K562 (cell line): ENCODE data around the gene CALML6. TPM values are rescaled to one million over a fixed set of nuclear protein-coding genes. Genes with fewer than 3 reads are reported as not detected.

Source experiments
- CBFA2T2 ChIP-seq: fragments of 450-650 bp; conservative IDR thresholded peaks from 2 replicates; pipeline ENCODE4 v1.6.1; 2017; ENCODE audit warnings: mild to moderate bottlenecking
- EP300 ChIP-seq: IDR thresholded peaks from 2 replicates; pipeline ENCODE4 v1.6.1; 2012; ENCODE audit warnings: low read length, improper control_type of control experiment
- FOXM1 ChIP-seq, 2 experiments: fragments of 450-650 bp in 1 of 2; sonication (generic) in 1 of 2; formaldehyde crosslinking in 1 of 2; IDR thresholded peaks; 2 replicates each; pipeline versions ENCODE4 v1.6.1 to v1.9.0; 2017 to 2022; ENCODE audit warnings: low read depth in 2 of 2, mild to moderate bottlenecking in 2 of 2, missing genetic modification reagents in 1 of 2, moderate library complexity in 1 of 2
- MECOM ChIP-seq: fragments of 250-450 bp; sonication (Bioruptor Pico); IDR thresholded peaks from 2 replicates; pipeline ENCODE4 v1.8.0; 2022; ENCODE audit warnings: inconsistent platforms
- MED1 ChIP-seq: sonication (generic); formaldehyde crosslinking; IDR thresholded peaks from 2 replicates; pipeline ENCODE4 v1.8.1; 2023; ENCODE audit warnings: missing genetic modification reagents, borderline replicate concordance
- NFYB ChIP-seq: IDR thresholded peaks from 2 replicates; pipeline ENCODE4 v1.6.1; 2011; ENCODE audit warnings: mild to moderate bottlenecking, moderate library complexity; ENCODE audit not compliant: insufficient read length; ENCODE audit errors: extremely low read depth
- PCBP1 ChIP-seq: fragments of 200-400 bp; formaldehyde crosslinking; IDR thresholded peaks from 2 replicates; pipeline ENCODE4 v1.6.1; 2018; ENCODE audit warnings: mild to moderate bottlenecking, low read depth, low read length; ENCODE audit not compliant: poor library complexity, severe bottlenecking
- SAFB2 ChIP-seq: fragments of 200-400 bp; formaldehyde crosslinking; IDR thresholded peaks from 2 replicates; pipeline ENCODE4 v1.6.1; 2018; ENCODE audit warnings: borderline replicate concordance, low read length, low read depth, moderate library complexity; ENCODE audit not compliant: severe bottlenecking
- SLC30A9 ChIP-seq: fragments of 250-450 bp; sonication (Bioruptor Pico); IDR thresholded peaks from 2 replicates; pipeline ENCODE4 v1.8.0; 2022; ENCODE audit warnings: mild to moderate bottlenecking, moderate library complexity
- TAF15 ChIP-seq: fragments of 200-400 bp; formaldehyde crosslinking; IDR thresholded peaks from 2 replicates; pipeline ENCODE4 v1.6.1; 2017; ENCODE audit warnings: mild to moderate bottlenecking, low read depth, low read length, moderate library complexity
- ZNF212 ChIP-seq: fragments of 450-650 bp; formaldehyde crosslinking; IDR thresholded peaks from 2 replicates; pipeline ENCODE4 v1.4.0; 2020; ENCODE audit warnings: mild to moderate bottlenecking
- ZNF224 ChIP-seq: sonication (generic); formaldehyde crosslinking; IDR thresholded peaks from 2 replicates; pipeline ENCODE4 v1.8.0; 2022; ENCODE audit warnings: mild to moderate bottlenecking, missing genetic modification reagents
- ZNF583 ChIP-seq: fragments of 250-450 bp; sonication (Bioruptor Pico); IDR thresholded peaks from 2 replicates; pipeline ENCODE4 v1.4.0; 2020
- polyA plus RNA-seq, 8 experiments: library from polyadenylated mRNA; depleted of rRNA in 4 of 8; stranded (reverse) in 5 of 8; unstranded in 3 of 8; fragments of >200 nt; fragmentation: Nextera tagmentation in 2 of 8; fragmentation: Illumina TruSeq in 1 of 8; extraction: Ambion mirVana in 2 of 8; extraction: Trizol in 1 of 8; gene quantifications; 2 replicates each; pipeline versions ENCODE4 v1.2.1 to v1.2.3, GENCODE V29; 2011 to 2014; ENCODE audit warnings: inconsistent platforms in 1 of 8, missing spikeins in 1 of 8
- total RNA-seq, 7 experiments: library from RNA; depleted of rRNA in 6 of 7; stranded (reverse); fragments of >200 nt in 6 of 7; fragmentation: Illumina TruSeq in 2 of 7; extraction: Trizol in 2 of 7; gene quantifications; 2 replicates each; pipeline versions ENCODE4 v1.2.1 to v1.2.3, GENCODE V29; 2011 to 2021; ENCODE audit warnings: low replicate concordance in 1 of 7
- TF ChIP-seq, protein P1 (sequence below), 2 experiments: fragments of 450-650 bp in 1 of 2; sonication (generic) in 1 of 2; formaldehyde crosslinking in 1 of 2; IDR thresholded peaks; 2 replicates each; pipeline versions ENCODE4 v1.7.1 to v1.9.0; 2016 to 2022; ENCODE audit warnings: inconsistent platforms in 1 of 2, mild to moderate bottlenecking in 1 of 2, missing genetic modification reagents in 1 of 2
- TF ChIP-seq, protein P2 (sequence below): sonication (generic); formaldehyde crosslinking; IDR thresholded peaks from 2 replicates; pipeline ENCODE4 v1.8.0; 2022; ENCODE audit warnings: mild to moderate bottlenecking, missing genetic modification reagents

CALML6 gene
- total and polyA plus RNA-seq, 9 of the 15 experiments (the other 6 are each of a cell fraction or from before 2014, with no cell fraction given): 0.14 TPM; not detected in 8

DNA sequence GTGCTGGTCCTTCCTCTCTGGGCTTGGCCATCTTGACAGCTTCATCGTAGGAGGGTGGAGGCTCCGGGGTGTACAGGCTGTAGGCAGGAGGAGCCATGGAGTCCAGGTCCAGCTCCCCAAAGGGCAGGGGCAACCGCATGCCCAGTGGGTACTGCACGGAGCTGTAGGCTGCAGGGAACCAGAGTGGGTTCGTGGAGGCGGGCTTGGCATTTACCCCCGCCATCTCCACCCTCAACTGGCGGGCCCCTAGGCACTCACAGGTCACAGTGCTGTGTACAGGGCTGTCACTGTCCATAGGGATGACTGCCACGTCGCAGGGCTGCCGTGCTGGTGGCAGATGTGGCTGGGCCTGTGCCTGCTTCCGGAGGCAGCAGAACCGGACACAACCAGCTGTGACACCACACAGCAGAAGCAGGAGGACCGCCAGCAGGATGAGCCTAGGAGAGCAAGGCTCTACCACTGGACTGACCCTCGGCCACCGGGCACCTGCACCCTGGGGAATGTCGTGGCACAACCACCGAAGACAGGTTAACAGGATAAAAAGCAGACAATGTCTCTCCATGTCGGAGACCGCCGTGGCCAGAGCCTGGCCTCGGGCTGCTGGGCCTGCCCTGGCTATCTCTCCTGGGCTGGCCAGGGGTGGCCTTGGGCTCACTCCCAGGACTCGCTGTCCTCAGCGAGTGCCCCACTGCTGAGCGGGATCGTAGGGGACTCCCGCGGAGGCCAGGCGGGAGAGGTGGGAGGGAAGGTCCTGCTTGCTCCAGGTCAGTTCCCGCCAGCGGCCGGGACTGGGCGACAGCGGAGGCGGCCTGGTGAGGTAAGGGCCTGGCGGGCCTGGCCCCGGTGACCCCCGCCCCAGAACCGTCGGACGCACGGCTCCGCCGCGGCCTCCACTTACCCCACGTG lies 3.2 kb downstream of the CALML6 start (continued):
- TF ChIP-seq, protein P1, sequence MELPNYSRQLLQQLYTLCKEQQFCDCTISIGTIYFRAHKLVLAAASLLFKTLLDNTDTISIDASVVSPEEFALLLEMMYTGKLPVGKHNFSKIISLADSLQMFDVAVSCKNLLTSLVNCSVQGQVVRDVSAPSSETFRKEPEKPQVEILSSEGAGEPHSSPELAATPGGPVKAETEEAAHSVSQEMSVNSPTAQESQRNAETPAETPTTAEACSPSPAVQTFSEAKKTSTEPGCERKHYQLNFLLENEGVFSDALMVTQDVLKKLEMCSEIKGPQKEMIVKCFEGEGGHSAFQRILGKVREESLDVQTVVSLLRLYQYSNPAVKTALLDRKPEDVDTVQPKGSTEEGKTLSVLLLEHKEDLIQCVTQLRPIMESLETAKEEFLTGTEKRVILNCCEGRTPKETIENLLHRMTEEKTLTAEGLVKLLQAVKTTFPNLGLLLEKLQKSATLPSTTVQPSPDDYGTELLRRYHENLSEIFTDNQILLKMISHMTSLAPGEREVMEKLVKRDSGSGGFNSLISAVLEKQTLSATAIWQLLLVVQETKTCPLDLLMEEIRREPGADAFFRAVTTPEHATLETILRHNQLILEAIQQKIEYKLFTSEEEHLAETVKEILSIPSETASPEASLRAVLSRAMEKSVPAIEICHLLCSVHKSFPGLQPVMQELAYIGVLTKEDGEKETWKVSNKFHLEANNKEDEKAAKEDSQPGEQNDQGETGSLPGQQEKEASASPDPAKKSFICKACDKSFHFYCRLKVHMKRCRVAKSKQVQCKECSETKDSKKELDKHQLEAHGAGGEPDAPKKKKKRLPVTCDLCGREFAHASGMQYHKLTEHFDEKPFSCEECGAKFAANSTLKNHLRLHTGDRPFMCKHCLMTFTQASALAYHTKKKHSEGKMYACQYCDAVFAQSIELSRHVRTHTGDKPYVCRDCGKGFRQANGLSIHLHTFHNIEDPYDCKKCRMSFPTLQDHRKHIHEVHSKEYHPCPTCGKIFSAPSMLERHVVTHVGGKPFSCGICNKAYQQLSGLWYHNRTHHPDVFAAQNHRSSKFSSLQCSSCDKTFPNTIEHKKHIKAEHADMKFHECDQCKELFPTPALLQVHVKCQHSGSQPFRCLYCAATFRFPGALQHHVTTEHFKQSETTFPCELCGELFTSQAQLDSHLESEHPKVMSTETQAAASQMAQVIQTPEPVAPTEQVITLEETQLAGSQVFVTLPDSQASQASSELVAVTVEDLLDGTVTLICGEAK (IDR thresholded peaks at IDR 0.05): peak; percentile 56; the same call in 1 of the 2 replicates
- TF ChIP-seq, protein P1 (CRISPR knock-in tag; IDR thresholded peaks at IDR 0.05): no peak
- TF ChIP-seq SLC30A9 (no peak), PCBP1 (no peak), SAFB2 (no peak), TAF15 (no peak), EP300 (no peak), MECOM (CRISPR knock-in tag) (no peak), CBFA2T2 (no peak), ZNF583 (CRISPR knock-in tag) (no peak), NFYB (no peak), ZNF212 (CRISPR knock-in tag) (no peak), ZNF224 (CRISPR knock-in tag) (no peak), FOXM1 (IDR thresholded peaks at IDR 0.05; ENCODE audit: low read depth) (no peak), FOXM1 (CRISPR knock-in tag; IDR thresholded peaks at IDR 0.05; ENCODE audit: low read depth) (0 out of 2 replicates have a peak, but pooled peaks have one; percentile 13), MED1 (peak; percentile 87; the same call in 1 of the 2 replicates)
- TF ChIP-seq, protein P2, sequence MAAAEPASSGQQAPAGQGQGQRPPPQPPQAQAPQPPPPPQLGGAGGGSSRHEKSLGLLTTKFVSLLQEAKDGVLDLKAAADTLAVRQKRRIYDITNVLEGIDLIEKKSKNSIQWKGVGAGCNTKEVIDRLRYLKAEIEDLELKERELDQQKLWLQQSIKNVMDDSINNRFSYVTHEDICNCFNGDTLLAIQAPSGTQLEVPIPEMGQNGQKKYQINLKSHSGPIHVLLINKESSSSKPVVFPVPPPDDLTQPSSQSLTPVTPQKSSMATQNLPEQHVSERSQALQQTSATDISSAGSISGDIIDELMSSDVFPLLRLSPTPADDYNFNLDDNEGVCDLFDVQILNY (CRISPR knock-in tag): no peak
